Measurements from ENCODE around the gene C10orf105.

Gene C10orf105

DNA sequence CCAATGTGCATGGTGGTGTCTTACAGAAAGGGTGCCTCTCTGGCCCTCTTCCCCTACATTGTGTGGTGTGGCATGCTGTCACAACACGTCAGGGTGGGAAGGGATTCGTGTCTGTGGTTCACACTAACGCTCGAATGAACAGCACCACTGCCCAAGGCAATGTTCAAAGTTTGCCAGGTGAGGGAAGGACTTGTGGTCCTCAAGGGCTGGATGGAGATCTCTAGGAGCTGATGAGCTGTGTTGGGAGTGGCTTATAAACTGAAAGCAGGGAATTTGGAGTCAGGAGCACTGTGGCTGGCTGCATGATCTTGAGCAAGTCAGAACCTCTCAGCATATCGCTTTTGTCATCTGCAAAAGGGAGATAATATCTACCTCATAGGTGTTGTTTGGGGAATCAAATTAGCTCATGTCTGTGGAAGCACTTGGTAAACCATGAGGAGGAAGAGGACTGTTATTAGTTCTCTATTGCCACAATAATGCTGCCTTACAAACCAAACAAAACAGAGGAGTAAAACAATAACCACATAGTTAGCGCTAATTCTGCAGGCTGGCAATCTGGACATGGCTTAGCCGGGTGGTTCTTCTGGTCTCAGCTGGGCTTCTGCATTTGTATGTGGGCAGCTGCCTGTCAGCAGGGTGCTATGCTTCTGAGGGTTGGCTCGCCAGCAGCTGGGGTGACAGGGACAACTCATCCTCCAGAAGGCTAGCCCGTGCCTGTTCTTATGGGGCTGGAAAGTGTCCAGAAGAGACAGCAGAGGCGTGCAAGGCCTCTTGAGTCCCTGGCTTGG lies 22.9 kb upstream of the C10orf105 start (continued):
- TF ChIP-seq ZNF670 (tag by site-specific recombination; IDR thresholded peaks at IDR 0.05; ENCODE audit: low read depth) = no peak
- no peak for TF ChIP-seq FEZF1 (tag by site-specific recombination; IDR thresholded peaks at IDR 0.05)
- no peak for TF ChIP-seq ZFP3 (tag by site-specific recombination; IDR thresholded peaks at IDR 0.05; ENCODE audit: low read depth)
- no peak for TF ChIP-seq ZFHX2 (tag by site-specific recombination; conservative IDR thresholded peaks at IDR 0.05)
- TF ChIP-seq ZNF394 (tag by site-specific recombination; IDR thresholded peaks at IDR 0.05; ENCODE audit: borderline replicate concordance) = no peak
- no peak for TF ChIP-seq ZNF266 (tag by site-specific recombination; IDR thresholded peaks at IDR 0.05; ENCODE audit: low read depth)

DNA sequence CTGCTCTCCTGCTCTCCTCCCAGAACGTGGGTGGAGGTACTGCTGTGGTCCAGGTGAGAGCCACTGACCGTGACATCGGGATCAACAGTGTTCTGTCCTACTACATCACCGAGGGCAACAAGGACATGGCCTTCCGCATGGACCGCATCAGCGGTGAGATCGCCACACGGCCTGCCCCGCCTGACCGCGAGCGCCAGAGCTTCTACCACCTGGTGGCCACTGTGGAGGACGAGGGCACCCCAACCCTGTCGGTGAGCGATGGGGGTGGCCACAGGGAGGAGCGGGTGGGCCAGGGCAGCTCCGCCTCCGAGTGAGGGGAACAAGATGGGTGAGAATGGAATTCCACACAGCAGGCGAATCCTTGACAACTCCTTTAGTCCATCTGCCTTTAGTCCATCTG lies 22.1 kb upstream of the C10orf105 start:
- Histone ChIP-seq H3K27ac (ENCODE audit: extremely low read depth, low read depth, low read length) (no peak overlapping the region), H3K36me3 (ENCODE audit: control insufficient read depth in 2 of 2, insufficient read depth in 1 of 2, low read length in 2 of 2) (no peaks in the 10 kb centered on the region), H3K9me3 (ENCODE audit: control insufficient read depth, insufficient read depth, low read depth, low read length) (no peaks in the 10 kb centered on the region), H3K4me1 (ENCODE audit: control insufficient read depth, insufficient read depth, low read length) (no peaks in the 10 kb centered on the region), H3K4me3 (ENCODE audit: low read depth, low read length) (no peak overlapping the region)
- ChIA-PET CTCF (interaction anchor here (0.6 to 2.4 kb wide), 2 partner anchors 31 to 32 kb away, joined by 3 to 5 read pairs; partner anchors contain the start of gene VSIR), POLR2A (no interaction called here)
- no peak for TF ChIP-seq ZBTB20 (tag by site-specific recombination; IDR thresholded peaks at IDR 0.05)
- TF ChIP-seq ZNF221 (tag by site-specific recombination; IDR thresholded peaks at IDR 0.05; ENCODE audit: borderline replicate concordance) = no peak
- no peak for TF ChIP-seq ZNF248 (tag by site-specific recombination; IDR thresholded peaks at IDR 0.05)
- no peak for TF ChIP-seq ZEB2 (tag by site-specific recombination; IDR thresholded peaks at IDR 0.05)
- TF ChIP-seq ZNF548 (tag by site-specific recombination; IDR thresholded peaks at IDR 0.05) = no peak
- TF ChIP-seq, protein P1, sequence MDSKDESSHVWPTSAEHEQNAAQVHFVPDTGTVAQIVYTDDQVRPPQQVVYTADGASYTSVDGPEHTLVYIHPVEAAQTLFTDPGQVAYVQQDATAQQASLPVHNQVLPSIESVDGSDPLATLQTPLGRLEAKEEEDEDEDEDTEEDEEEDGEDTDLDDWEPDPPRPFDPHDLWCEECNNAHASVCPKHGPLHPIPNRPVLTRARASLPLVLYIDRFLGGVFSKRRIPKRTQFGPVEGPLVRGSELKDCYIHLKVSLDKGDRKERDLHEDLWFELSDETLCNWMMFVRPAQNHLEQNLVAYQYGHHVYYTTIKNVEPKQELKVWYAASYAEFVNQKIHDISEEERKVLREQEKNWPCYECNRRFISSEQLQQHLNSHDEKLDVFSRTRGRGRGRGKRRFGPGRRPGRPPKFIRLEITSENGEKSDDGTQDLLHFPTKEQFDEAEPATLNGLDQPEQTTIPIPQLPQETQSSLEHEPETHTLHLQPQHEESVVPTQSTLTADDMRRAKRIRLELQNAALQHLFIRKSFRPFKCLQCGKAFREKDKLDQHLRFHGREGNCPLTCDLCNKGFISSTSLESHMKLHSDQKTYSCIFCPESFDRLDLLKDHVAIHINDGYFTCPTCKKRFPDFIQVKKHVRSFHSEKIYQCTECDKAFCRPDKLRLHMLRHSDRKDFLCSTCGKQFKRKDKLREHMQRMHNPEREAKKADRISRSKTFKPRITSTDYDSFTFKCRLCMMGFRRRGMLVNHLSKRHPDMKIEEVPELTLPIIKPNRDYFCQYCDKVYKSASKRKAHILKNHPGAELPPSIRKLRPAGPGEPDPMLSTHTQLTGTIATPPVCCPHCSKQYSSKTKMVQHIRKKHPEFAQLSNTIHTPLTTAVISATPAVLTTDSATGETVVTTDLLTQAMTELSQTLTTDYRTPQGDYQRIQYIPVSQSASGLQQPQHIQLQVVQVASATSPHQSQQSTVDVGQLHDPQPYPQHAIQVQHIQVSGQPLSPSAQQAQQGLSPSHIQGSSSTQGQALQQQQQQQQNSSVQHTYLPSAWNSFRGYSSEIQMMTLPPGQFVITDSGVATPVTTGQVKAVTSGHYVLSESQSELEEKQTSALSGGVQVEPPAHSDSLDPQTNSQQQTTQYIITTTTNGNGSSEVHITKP (tag by site-specific recombination; IDR thresholded peaks at IDR 0.05) = no peak
- TF ChIP-seq ZNF211 (tag by site-specific recombination; IDR thresholded peaks at IDR 0.05; ENCODE audit: low read depth) = no peak
- TF ChIP-seq ZNF677 (tag by site-specific recombination; IDR thresholded peaks at IDR 0.05) = no peak
- TF ChIP-seq, protein P2, sequence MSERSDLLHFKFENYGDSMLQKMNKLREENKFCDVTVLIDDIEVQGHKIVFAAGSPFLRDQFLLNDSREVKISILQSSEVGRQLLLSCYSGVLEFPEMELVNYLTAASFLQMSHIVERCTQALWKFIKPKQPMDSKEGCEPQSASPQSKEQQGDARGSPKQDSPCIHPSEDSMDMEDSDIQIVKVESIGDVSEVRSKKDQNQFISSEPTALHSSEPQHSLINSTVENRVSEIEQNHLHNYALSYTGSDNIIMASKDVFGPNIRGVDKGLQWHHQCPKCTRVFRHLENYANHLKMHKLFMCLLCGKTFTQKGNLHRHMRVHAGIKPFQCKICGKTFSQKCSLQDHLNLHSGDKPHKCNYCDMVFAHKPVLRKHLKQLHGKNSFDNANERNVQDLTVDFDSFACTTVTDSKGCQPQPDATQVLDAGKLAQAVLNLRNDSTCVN (tag by site-specific recombination; optimal IDR thresholded peaks at IDR 0.05) = no peak
- TF ChIP-seq, protein P3, sequence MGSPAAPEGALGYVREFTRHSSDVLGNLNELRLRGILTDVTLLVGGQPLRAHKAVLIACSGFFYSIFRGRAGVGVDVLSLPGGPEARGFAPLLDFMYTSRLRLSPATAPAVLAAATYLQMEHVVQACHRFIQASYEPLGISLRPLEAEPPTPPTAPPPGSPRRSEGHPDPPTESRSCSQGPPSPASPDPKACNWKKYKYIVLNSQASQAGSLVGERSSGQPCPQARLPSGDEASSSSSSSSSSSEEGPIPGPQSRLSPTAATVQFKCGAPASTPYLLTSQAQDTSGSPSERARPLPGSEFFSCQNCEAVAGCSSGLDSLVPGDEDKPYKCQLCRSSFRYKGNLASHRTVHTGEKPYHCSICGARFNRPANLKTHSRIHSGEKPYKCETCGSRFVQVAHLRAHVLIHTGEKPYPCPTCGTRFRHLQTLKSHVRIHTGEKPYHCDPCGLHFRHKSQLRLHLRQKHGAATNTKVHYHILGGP (tag by site-specific recombination; IDR thresholded peaks at IDR 0.05) = no peak
- TF ChIP-seq, protein P4, sequence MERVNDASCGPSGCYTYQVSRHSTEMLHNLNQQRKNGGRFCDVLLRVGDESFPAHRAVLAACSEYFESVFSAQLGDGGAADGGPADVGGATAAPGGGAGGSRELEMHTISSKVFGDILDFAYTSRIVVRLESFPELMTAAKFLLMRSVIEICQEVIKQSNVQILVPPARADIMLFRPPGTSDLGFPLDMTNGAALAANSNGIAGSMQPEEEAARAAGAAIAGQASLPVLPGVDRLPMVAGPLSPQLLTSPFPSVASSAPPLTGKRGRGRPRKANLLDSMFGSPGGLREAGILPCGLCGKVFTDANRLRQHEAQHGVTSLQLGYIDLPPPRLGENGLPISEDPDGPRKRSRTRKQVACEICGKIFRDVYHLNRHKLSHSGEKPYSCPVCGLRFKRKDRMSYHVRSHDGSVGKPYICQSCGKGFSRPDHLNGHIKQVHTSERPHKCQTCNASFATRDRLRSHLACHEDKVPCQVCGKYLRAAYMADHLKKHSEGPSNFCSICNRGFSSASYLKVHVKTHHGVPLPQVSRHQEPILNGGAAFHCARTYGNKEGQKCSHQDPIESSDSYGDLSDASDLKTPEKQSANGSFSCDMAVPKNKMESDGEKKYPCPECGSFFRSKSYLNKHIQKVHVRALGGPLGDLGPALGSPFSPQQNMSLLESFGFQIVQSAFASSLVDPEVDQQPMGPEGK (tag by site-specific recombination; IDR thresholded peaks at IDR 0.05) = no peak
- no peak for TF ChIP-seq ZNF2 (tag by site-specific recombination; IDR thresholded peaks at IDR 0.05)
- TF ChIP-seq ZNF37A (tag by site-specific recombination; IDR thresholded peaks at IDR 0.05) = no peak
- no peak for TF ChIP-seq EGR2 (tag by site-specific recombination; IDR thresholded peaks at IDR 0.05; ENCODE audit: low read depth)
